GM12873 (cell line): ENCODE results near the gene LIMS2.

Source experiments
- TF ChIP-seq, protein P1 (sequence below): IDR thresholded peaks from 2 replicates; pipeline ENCODE4 v1.5.1; 2012; ENCODE audit warnings: low read depth, mild to moderate bottlenecking, moderate library complexity, low read length, control low read depth; ENCODE audit not compliant: insufficient read depth; ENCODE audit errors: missing control alignments

LIMS2 gene

DNA sequence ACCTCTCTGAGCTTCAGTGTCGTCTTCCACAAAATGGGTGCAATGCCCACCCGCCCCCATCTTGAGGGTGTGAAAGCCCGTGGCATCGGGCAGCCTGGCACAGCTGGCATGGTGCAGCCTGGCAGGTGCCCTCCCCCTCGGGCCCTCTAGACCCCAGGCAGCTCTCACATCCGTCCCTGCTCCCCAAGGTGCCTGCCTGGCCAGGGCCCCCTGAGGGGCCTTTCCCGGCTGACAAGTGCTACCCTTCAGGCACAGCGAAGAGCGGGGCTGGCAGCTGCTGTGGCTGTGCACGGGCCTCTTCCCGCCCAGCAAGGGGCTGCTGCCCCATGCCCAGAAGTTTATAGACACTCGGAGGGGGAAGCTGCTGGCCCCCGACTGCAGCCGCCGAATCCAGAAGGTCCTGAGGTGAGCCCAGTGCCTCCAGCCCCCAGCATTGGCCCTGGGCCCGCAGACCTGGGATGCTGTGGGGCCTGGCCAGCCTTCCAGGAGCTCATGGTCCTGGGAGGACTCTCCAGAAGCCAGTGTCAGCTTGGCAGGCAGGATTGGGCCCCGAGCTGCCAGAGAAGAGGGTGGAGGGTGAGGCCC lies 43.2 kb downstream of the LIMS2 start:
- TF ChIP-seq, protein P1, sequence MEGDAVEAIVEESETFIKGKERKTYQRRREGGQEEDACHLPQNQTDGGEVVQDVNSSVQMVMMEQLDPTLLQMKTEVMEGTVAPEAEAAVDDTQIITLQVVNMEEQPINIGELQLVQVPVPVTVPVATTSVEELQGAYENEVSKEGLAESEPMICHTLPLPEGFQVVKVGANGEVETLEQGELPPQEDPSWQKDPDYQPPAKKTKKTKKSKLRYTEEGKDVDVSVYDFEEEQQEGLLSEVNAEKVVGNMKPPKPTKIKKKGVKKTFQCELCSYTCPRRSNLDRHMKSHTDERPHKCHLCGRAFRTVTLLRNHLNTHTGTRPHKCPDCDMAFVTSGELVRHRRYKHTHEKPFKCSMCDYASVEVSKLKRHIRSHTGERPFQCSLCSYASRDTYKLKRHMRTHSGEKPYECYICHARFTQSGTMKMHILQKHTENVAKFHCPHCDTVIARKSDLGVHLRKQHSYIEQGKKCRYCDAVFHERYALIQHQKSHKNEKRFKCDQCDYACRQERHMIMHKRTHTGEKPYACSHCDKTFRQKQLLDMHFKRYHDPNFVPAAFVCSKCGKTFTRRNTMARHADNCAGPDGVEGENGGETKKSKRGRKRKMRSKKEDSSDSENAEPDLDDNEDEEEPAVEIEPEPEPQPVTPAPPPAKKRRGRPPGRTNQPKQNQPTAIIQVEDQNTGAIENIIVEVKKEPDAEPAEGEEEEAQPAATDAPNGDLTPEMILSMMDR, result no peak

DNA sequence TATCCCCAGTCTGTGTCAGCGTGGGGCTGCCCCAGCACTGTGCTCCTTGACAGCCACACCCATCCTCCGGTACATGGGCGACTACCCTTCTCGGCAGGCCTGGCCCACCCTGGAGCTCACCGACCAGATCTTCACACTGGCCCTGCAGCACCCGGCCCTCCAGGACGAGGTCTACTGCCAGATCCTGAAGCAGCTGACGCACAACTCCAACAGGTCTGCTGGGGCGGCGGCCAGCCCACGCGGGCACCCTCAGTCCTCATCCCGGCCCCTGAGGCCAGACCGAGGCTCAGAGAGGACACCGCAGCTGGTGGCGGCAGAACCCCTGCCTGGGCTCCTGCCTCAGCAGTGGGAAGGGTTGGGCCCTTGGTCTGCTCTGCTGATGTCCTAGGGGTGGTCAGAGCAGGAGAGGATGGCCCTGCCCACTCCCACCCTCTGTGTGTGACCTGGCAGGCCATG lies 43.8 kb downstream of the LIMS2 start:
- TF ChIP-seq, protein P1, result no peak

DNA sequence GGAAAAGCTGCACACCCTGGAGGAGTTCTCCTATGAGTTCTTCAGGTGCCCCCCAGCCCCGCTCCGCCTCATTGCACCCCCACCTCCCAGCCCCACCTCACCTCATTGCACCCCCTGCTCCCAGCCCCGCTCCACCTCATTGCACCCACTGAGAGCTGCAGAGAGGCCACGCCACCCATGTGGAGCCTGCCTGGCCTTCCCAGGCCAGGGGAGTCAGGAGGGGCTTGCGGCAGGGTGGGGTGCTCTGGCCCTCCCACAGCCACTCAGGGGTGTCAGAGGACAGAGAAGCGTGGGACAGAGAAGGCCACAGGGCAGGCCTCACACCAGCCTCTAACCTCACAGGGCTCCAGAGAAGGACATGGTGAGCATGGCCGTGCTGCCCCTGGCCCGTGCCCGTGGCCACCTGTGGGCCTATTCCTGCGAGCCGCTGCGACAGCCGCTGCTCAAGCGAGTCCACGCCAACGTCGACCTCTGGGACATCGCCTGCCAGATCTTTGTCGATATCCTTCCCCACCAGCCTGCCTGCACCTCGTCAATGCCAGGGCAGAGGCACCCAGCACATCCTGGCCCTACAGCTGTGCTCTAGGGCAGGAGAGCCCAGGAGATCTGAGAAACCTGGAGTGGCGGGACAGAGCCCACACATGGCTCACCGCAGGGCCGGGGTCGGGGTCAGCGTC lies 44.3 kb downstream of the LIMS2 start:
- TF ChIP-seq, protein P1, result no peak

DNA sequence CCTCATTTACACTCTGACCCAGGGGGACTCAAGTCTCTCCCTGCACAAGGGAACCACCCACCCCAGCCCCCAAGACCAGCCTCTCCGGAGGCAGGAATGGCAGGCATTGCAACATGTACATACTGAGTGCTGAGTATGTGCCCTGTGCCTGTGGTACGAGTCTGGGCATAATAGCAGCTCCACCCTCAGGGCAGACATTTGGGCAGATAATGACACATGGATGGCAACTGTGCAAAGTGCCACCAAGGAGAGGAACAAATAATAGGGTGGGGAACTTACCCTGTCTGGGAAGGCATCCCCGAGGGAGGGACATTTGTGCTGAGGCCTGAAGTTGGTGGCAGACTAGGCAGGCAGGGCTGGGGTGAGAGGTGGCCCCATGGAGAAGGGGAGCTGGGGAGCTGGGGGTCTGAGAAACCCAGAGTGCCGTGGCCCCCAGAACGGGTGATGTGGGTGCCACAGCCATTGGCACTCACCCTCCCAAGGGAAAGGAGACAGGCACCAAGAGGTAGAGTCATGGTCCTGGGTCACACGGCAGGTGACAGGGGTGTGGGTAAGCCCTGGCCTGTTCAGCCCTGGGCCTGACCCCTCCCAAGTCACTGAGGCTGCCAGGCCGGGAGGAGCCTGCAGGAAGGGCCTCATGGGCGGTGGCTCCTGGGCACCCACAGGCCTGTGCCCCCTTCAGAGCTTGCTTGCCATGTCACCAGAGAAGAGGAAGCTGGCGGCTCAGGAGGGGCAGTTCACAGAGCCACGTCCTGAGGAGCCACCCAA lies 45.0 kb downstream of the LIMS2 start:
- TF ChIP-seq, protein P1, result no peak

DNA sequence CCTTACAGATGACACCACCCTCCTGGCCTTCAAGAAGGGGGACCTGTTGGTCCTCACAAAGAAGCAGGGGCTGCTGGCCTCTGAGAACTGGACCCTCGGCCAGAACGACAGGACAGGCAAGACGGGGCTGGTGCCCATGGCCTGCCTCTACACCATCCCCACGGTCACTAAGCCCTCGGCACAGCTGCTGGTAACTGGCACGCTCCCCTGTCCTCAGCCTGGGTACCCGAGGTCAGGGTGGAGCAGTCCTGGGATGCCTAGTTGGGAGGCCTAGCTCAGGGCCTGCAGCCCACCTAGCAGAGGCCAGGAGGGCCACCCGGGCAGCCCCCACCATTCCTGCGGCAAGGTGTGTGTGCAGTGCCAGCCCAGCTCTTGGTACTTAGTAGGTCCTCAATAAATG lies 45.7 kb downstream of the LIMS2 start:
- TF ChIP-seq, protein P1, result no peak

DNA sequence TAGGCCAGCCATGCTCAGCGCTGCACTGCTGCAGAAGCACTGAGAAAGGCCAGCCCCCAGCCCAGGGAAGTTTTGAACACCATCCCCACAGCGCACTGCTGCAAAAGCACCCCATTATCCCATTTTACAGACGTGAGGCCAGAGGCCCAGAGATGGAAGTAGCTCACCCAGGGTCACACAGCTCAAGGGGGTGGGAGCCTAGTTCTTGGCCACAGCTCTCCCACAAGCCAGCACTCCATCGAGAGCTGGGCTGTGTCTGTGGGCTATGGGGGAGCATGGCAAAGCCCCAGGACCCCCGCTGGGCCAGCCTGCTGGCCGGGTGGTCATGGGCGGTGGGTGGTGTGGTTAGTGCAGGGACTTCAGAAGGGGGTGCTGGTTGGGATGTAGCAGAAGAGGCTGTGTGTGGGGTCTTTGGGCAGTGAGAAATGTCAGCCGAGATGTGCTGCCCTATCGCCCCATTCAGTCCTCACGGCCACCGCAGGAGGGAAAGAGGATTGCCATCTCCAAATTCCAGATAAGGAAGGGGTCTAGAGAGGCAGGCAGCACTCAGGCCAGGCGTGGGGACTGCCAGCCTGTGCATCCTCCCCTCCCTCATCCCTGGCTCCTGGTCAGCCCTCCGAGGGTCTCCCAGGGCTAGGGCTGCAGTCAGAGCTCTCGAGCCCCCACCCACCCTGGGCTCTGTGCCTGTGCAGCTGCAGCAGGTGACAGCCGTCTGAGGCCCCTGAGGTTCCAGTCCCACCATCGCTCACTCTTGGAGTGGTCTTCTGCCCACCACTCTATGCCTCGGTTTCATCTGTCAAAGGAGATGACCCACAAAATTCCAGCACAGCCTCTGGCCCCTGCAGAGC lies 46.3 kb downstream of the LIMS2 start:
- TF ChIP-seq, protein P1, result no peak
